ENCODE measurements around the gene UCMA. TPM values are rescaled to one million over a fixed set of nuclear protein-coding genes. Genes with fewer than 3 reads are reported as not detected.

Gene UCMA
- total RNA-seq, 1 donor from 2014 or later: not detected

DNA sequence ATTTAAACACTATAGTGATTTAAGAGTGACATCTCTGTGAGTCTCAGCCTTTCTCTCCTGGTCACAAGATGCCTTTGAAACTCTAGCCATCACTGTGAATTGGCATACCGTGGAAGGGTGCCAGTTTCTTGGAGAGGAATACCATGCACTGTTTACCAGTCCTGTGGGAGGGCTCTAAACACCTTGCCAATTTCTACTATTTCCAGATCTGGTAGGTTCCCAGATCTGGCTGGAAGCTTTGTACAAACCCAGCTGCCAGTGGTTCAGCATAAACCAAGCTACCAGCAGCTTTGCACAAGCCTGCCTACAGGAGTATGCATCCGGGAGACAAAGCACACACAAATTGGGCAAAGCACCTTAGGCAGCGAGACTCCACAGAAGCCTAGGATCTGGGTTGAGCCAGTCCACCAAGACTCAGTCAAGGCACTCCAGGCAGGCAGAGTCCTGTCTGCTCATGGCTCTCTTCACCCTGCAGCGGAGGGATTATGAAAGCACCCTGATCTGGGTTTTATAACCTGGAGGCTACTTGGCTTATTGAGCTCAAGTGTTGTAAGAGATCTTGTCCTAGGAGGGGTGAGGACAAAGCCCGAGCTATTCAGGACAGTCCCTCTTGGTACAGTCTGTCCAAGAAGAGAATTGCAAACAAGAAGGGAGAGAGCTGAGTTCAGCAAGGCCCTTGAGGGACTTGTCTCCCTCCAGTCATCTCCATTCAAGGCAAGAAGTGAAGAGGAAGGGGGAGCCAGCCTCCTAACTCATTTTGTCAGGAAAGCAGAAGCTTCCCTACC, 49.3 kb downstream of the UCMA start:
- no peak for DNase-seq

DNA sequence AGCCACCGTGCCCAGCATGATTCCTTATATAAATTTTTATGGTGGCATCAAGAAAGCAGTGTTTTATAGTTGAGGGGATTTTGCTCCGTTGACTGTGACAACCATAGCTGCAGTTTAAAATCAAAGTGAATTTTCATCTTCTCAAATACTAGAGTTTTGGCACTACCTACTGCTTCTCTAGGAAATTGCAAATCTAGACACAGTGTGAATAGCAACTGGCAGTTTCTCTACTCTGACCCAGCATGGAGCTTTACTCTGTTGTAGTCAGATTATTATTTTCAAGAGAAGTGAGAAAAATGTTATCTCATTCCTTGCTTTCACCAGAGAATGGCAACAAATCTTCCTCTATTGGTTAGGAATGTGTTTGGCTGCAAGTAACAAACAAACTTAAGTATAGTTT, 49.9 kb downstream of the UCMA start:
- DNase-seq: no peak

DNA sequence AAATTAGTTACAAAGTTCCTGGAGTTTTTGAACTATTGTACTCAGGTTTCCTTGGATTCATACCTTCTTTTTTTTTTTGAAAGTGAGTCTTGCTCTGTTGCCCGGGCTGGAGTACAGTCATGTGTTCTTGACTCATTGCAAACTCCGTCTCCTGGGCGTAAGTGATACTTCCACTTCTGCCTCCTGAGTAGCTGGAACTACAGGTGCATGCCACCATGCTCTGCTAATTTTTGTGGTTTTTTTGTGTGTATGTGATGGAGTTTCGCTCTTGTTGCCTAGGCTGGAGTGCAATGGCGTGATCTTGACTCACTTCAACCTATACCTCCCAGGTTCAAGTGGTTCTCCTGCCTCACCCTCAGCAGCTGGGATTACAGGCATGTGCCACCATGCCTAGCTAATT, 50.5 kb downstream of the UCMA start:
- no peak for DNase-seq

DNA sequence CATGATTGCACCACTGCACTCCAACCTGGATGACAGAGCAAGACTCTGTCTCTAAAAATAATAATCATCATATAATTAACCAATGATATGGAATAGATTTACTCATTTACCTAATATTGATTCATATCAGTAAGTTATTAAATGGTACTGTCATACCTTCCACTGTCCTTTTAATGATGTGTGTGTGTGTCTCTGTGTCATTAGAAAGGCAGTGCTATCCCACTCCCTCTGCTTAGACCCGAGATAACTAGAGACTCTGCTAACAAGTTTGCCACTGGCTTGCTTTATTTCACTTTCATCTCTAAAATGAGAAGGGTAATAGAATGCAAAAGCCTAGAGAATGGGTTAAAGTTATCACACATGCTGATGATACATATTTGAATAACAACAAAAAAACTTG, 51.8 kb downstream of the UCMA start:
- no peak for DNase-seq

DNA sequence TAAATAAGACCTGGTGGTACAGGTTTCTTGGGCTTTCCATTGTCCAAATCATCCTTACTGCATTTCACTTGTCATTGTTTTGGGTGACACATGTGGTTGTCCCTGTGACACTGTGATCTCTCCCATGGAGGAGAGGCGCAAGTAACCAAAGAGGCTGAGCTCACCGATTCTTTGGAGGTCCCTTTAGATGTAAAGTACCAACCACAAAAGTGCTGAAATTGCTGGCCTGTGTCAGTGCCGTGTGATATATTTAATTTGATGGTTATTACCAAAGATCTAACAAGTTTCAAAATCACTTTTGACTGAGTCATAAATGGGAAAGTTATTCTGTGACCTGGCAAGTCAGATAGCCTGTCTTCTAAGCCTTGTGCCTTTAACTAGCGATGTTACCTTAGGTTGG, 53.4 kb downstream of the UCMA start:
- DNase-seq: no peak

DNA sequence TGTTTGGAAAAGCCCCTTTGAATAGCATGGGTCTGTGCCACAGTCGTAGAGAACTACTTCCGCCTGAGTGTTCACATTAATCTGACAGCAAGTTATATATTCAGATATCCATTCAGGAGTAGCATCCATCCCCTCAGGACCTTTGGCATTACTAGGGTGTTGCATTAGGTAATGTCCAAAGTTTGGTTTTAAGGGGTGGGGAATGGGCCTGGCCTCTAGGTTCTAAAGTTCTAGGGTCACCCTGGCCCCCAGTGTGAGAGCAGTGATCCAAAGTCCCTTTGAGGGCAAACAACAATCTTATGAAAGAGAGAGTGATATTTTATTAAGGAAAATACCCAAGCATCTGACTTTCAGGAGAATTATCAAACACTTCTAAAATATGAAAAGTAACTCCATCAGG, 60.6 kb downstream of the UCMA start:
- DNase-seq: no peak

Other genes with a start within 250 kb of the UCMA start
- 0.28 and 1.4 TPM in 2 replicates for gene CCDC3, start 232.7 kb downstream of the UCMA start, total RNA-seq
- gene OPTN, start 134.2 kb downstream of the UCMA start, total RNA-seq: 108 and 123 TPM in 2 replicates
- 6.3 and 19.5 TPM in 2 replicates for gene MCM10, start 72.8 kb downstream of the UCMA start, total RNA-seq
- 9.1 and 10.9 TPM in 2 replicates for gene PHYH, start 65.7 kb upstream of the UCMA start, total RNA-seq
- gene SEPHS1, start 113.9 kb upstream of the UCMA start, total RNA-seq: 42.5 and 60.9 TPM in 2 replicates

Data from dermis blood vessel endothelial cell (primary cell).